ENCODE data around the gene IL12A. TPM values are rescaled to one million over a fixed set of nuclear protein-coding genes. Genes with fewer than 3 reads are reported as not detected.

IL12A gene
- total and polyA plus RNA-seq, 2 of the 8 experiments (the other 6 are each of a cell fraction or from before 2014, with no cell fraction given), result 0.41 to 0.92 TPM

DNA sequence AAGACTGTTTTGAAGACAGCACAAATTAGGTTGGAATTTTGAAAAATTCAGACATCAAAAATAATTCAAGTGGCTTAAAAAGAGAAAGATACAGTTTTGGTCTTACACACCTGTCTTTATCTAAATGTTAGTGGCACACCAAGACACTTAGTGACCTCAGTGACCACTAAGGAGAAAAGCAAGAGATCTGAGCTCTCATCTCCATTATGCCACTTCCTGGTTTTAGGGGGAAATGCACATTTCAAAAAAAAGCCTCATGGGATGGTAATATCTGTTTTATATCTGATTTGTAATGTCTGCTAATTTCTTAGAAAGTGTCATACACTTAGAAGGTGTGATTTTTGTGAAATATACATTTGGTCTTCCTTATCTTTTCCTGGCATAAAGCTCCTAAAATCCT lies 16.4 kb downstream of the IL12A start:
- Histone ChIP-seq H2BK15ac (ENCODE audit: low read length) (no peak overlapping the region), H3K27me3 (replicated peaks in 1 of 4; ENCODE audit: control insufficient read depth in 3 of 4, extremely low read depth in 1 of 4, insufficient read depth in 3 of 4, low read length in 3 of 4) (no peaks in the 10 kb centered on the region), H3K79me2 (ENCODE audit: control insufficient read depth in 1 of 2, insufficient read depth in 2 of 2, low read length in 2 of 2) (no peaks in the 10 kb centered on the region), H3K56ac (replicated peaks; ENCODE audit: insufficient read length, low read depth, low read length) (no peak overlapping the region), H3K4me1 (replicated peaks in 1 of 4; ENCODE audit: control insufficient read depth in 3 of 4, insufficient read depth in 4 of 4, low read length in 3 of 4) (peaks cover 0 to 6% (median 3%) of the 10 kb centered on the region in 4 experiments; a peak in 3 of 7 replicates), H4K20me1 (replicated peaks in 1 of 2; ENCODE audit: control insufficient read depth in 1 of 2, insufficient read depth in 2 of 2, low read length in 2 of 2) (no peaks in the 10 kb centered on the region), H3K79me1 (ENCODE audit: low read depth, low read length) (no peaks in the 10 kb centered on the region), H3K14ac (ENCODE audit: insufficient read length) (no peak overlapping the region), H4K8ac (ENCODE audit: extremely low read depth, insufficient read depth, low read length) (no peak overlapping the region), H3K9ac (replicated peaks in 1 of 4; ENCODE audit: extremely low read depth in 1 of 4, low read depth in 3 of 4, low read length in 3 of 4) (no peak overlapping the region), H2AK5ac (ENCODE audit: low read depth, low read length) (no peak overlapping the region), H3K18ac (ENCODE audit: extremely low read depth, low read length) (no peak overlapping the region), H2BK12ac (ENCODE audit: low read depth, low read length) (no peak overlapping the region), H2AFZ (ENCODE audit: low read length) (no peak overlapping the region), H3K4ac (replicated peaks; ENCODE audit: insufficient read length, low read depth, low read length) (no peak overlapping the region), H3K9me3 (ENCODE audit: insufficient read depth in 2 of 2, low read depth in 1 of 2, low read length in 1 of 2) (no peaks in the 10 kb centered on the region), H2BK120ac (replicated peaks; ENCODE audit: low read depth, low read length) (no peak overlapping the region), H2BK20ac (ENCODE audit: low read length) (no peak overlapping the region), H4K5ac (ENCODE audit: insufficient read length, low read depth, low read length) (no peak overlapping the region), H3K4me3 (ENCODE audit: extremely low read depth in 1 of 4, insufficient read depth in 2 of 4, low read depth in 3 of 4, low read length in 4 of 4) (no peak overlapping the region), H3K23ac (ENCODE audit: insufficient read length) (no peak overlapping the region), H3K36me3 (ENCODE audit: control insufficient read depth in 2 of 4, insufficient read depth in 4 of 4, low read length in 3 of 4) (no peaks in the 10 kb centered on the region), H3K23me2 (ENCODE audit: low read depth, low read length) (no peaks in the 10 kb centered on the region), H3K4me2 (ENCODE audit: insufficient read depth in 1 of 2, low read depth in 2 of 2, low read length in 2 of 2) (no peak overlapping the region), H2BK5ac (ENCODE audit: low read depth, low read length) (no peak overlapping the region), H4K91ac (replicated peaks; ENCODE audit: insufficient read length, low read length) (no peak overlapping the region), H3K27ac (ENCODE audit: low read depth, low read length) (no peak overlapping the region)
- FAIRE-seq, result no peak
- ChIA-PET CTCF (ENCODE audit: partially characterized antibody) (interaction anchor here (0.9 to 13.5 kb wide), 31 partner anchors 10 to 738 kb away, joined by 3 to 277 read pairs (median 8); partner anchors contain the start of gene IL12A), POLR2A (ENCODE audit: partially characterized antibody) (no interaction called here)
- DNase-seq (ENCODE audit: low read depth in 1 of 2, low spot score in 2 of 2), result no peak
- TF ChIP-seq BCL11A (IDR thresholded peaks at IDR 0.05; ENCODE audit: low read depth in 2 of 2, low read length in 2 of 2), result no peak
- TF ChIP-seq JUND (IDR thresholded peaks at IDR 0.05; ENCODE audit: low read length), result no peak
- TF ChIP-seq SAP30 (IDR thresholded peaks at IDR 0.05; ENCODE audit: insufficient read depth, insufficient replicate concordance, low read length), result no peak
- TF ChIP-seq FOSL1 (IDR thresholded peaks at IDR 0.05; ENCODE audit: insufficient read depth, low read depth, low read length), result no peak
- no peak for TF ChIP-seq SP2 (IDR thresholded peaks at IDR 0.05; ENCODE audit: low read length)
- TF ChIP-seq CBX8 (IDR thresholded peaks at IDR 0.05; ENCODE audit: borderline replicate concordance, low read depth, low read length), result no peak
- TF ChIP-seq GABPA (IDR thresholded peaks at IDR 0.05; ENCODE audit: borderline replicate concordance, insufficient read depth, low read length), result no peak
- TF ChIP-seq, protein P1, sequence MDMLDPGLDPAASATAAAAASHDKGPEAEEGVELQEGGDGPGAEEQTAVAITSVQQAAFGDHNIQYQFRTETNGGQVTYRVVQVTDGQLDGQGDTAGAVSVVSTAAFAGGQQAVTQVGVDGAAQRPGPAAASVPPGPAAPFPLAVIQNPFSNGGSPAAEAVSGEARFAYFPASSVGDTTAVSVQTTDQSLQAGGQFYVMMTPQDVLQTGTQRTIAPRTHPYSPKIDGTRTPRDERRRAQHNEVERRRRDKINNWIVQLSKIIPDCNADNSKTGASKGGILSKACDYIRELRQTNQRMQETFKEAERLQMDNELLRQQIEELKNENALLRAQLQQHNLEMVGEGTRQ (IDR thresholded peaks at IDR 0.05; ENCODE audit: low read length), result no peak
- TF ChIP-seq KDM5A (IDR thresholded peaks at IDR 0.05; ENCODE audit: low read length), result no peak
- no peak for TF ChIP-seq RXRA (IDR thresholded peaks at IDR 0.05; ENCODE audit: insufficient read depth, low read depth, low read length)
